ENCODE measurements around the gene AHRR.
"Not testable (repeated sequence)": the region's sequence is repeated elsewhere in the genome, so short reads cannot be mapped to it uniquely, and the experiment has no call there.

The AHRR gene

GRCh38 chr5:306011-306805 is 15.3 kb upstream of the AHRR start:
- peak overlapping the region; percentile 13; the same call in 1 of the 2 replicates for H3K27ac ChIP-seq
- ChIA-PET POLR2A (ENCODE audit: low non-redundant PET) (no interaction called here), CTCF (no interaction called here)
- TF ChIP-seq, protein P1, sequence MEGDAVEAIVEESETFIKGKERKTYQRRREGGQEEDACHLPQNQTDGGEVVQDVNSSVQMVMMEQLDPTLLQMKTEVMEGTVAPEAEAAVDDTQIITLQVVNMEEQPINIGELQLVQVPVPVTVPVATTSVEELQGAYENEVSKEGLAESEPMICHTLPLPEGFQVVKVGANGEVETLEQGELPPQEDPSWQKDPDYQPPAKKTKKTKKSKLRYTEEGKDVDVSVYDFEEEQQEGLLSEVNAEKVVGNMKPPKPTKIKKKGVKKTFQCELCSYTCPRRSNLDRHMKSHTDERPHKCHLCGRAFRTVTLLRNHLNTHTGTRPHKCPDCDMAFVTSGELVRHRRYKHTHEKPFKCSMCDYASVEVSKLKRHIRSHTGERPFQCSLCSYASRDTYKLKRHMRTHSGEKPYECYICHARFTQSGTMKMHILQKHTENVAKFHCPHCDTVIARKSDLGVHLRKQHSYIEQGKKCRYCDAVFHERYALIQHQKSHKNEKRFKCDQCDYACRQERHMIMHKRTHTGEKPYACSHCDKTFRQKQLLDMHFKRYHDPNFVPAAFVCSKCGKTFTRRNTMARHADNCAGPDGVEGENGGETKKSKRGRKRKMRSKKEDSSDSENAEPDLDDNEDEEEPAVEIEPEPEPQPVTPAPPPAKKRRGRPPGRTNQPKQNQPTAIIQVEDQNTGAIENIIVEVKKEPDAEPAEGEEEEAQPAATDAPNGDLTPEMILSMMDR (conservative IDR thresholded peaks at IDR 0.05; ENCODE audit: low read depth) = no peak
- no peak for DNase-seq (ENCODE audit: low spot score)

GRCh38 chr5:307306-307705 is 14.2 kb upstream of the AHRR start:
- TF ChIP-seq, protein P1 (conservative IDR thresholded peaks at IDR 0.05; ENCODE audit: low read depth) = no peak
- CTCF ChIA-PET = no interaction called here
- POLR2A ChIA-PET (ENCODE audit: low non-redundant PET) = no interaction called here
- DNase-seq (ENCODE audit: low spot score) = no peak
- H3K27ac ChIP-seq = peak overlapping the region; percentile 53; the same call in 1 of the 2 replicates

DNA sequence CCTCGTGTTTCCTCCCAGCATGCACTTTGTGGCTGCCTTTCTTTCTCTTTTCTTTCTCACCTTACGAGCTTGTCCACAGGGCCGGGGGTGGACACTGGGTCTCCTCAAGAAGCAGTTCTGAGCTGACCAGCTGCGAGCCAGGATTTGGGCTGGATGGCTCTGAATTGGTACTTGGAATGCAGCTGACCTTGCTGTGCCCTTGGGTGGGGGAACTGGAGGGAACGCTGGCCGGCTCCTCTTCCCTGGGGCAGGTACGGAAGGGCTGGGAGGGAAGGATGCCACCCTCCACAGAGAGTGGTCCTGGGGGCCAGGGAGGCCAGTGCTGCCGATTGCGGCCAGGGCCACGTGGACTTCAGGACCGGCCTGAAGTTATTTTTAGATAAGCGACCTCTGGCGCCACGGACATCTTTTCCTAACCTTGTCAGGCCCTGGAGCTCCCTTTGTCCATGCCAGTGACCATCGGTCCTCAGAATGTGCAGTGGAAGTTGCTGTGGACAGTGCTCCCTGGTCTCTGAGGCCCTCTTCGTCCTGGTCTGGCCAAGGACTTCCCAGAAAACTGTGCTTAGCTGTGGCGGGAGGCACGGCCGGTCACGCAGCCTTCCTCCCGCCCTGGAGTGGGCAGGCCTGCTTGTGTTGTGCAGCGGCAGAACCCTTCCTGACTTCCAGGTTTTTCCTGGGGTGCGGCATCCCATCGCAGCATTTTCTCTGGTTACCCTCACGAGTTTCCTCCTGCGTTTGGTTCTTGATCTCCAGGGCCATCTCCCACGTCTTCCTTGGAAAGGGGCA is 13.5 kb upstream of the AHRR start:
- TF ChIP-seq, protein P1 (conservative IDR thresholded peaks at IDR 0.05; ENCODE audit: low read depth) = no peak
- peak overlapping the region; percentile 53 for H3K27ac ChIP-seq
- ChIA-PET POLR2A (ENCODE audit: low non-redundant PET) (no interaction called here), CTCF (interaction anchor here (0.8 kb wide), 1 partner anchor 9 kb away, joined by 4 read pairs; no protein-coding TSS in a partner anchor)
- DNase-seq (ENCODE audit: low spot score) = no peak

DNA sequence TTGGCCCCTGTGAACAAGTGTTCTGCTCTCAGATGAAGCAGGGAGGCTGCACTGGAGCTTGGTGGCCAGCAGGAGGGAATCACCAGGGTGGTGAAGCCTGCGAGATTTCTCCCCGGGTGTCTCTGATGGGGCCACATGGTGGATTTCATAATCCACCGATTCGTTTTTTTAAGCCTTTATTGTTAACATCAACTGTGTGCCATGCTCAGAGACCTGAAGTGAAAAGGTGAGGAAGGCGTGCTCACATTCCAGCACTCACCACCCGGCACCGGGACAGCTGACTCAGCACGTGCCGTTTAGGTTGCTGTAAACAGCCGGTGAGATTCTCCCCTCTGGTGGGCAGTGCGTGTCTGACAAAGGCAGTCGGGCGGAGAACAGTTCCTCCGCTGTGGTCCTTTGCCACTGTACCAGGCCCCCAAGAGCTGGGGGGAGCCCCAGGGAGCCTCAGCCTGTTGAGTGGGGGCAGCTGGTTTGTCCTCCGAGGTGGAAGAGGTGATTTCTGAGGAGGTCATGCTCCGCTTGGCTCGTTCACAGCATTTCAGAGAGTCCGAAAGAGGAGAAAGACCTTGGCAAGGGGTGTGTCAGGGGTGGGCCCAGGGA is 12.7 kb upstream of the AHRR start:
- POLR2A ChIA-PET (ENCODE audit: low non-redundant PET) = no interaction called here
- TF ChIP-seq, protein P1 (conservative IDR thresholded peaks at IDR 0.05; ENCODE audit: low read depth) = peak; percentile 35
- CTCF ChIA-PET = interaction anchor here (0.8 kb wide), 1 partner anchor 8 kb away, joined by 4 read pairs; no protein-coding TSS in a partner anchor
- DNase-seq (ENCODE audit: low spot score) = peak; percentile 74
- H3K27ac ChIP-seq = peak overlapping the region; percentile 53

DNA sequence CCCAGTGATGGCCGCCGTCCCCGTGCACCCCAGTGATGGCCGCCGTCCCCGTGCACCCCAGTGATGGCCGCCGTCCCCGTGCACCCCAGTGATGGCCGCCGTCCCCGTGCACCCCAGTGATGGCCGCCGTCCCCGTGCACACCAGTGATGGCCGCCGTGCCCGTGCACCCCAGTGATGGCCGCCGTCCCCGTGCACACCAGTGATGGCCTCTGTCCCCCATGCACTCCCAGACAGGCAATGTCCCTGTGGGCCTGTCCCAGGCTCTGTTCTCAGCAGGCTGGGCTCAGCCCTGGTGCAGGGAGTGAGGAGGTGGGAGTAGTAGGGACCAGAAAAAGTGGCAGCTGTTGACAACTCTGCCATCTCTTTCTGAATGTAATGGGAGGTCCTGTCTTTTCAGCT is 11.7 kb upstream of the AHRR start:
- DNase-seq (ENCODE audit: low spot score); H3K27ac ChIP-seq; POLR2A ChIA-PET (ENCODE audit: low non-redundant PET); CTCF ChIA-PET: not testable (repeated sequence)

GRCh38 chr5:310516-310915 is 11.0 kb upstream of the AHRR start:
- ChIA-PET CTCF (no interaction called here), POLR2A (ENCODE audit: low non-redundant PET) (no interaction called here)
- H3K27ac ChIP-seq = no peak overlapping the region
- TF ChIP-seq, protein P1 (conservative IDR thresholded peaks at IDR 0.05; ENCODE audit: low read depth) = no peak
- no peak for DNase-seq (ENCODE audit: low spot score)
